Chondrocyte (in vitro differentiated cells): ENCODE data around the gene REEP1. TPM values are rescaled to one million over a fixed set of nuclear protein-coding genes. Genes with fewer than 3 reads are reported as not detected.

Source experiments
- DNase-seq: peaks from one replicate; pipeline ENCODE4 v3.0.0; 2021; ENCODE audit warnings: mixed read lengths, low spot score
- H3K27ac Mint-ChIP-seq: one replicate; pipeline ENCODE4 v1.8.0; 2021; ENCODE audit warnings: mild to moderate bottlenecking, moderate library complexity, mixed read lengths; ENCODE audit not compliant: unreplicated experiment
- H3K27me3 Mint-ChIP-seq: 2 replicates; pipeline ENCODE4 v1.8.0; 2021; ENCODE audit warnings: low read depth, mixed read lengths
- H3K36me3 Mint-ChIP-seq: 2 replicates; pipeline ENCODE4 v1.8.0; 2021; ENCODE audit warnings: low read depth, mixed read lengths
- H3K4me1 Mint-ChIP-seq: 2 replicates; pipeline ENCODE4 v1.8.0; 2021; ENCODE audit warnings: low read depth, mild to moderate bottlenecking, mixed read lengths
- H3K4me3 Mint-ChIP-seq: one replicate; pipeline ENCODE4 v1.8.0; 2021; ENCODE audit warnings: mild to moderate bottlenecking, moderate library complexity, mixed read lengths; ENCODE audit not compliant: unreplicated experiment
- H3K9me3 Mint-ChIP-seq: 2 replicates; pipeline ENCODE4 v1.8.0; 2021; ENCODE audit warnings: low read depth, mixed read lengths
- CTCF ChIP-seq: fragments of 200-600 bp; sonication (generic); IDR thresholded peaks from 2 replicates; pipeline ENCODE4 v1.5.0; 2021; ENCODE audit warnings: antibody characterized with exemption, mild to moderate bottlenecking, moderate library complexity
- total RNA-seq: library from RNA; stranded (reverse); gene quantifications from 3 replicates; pipeline ENCODE4 v1.2.1, GENCODE V29; 2021

REEP1 gene
- total RNA-seq, 1 donor from 2014 or later = 2.4 TPM

DNA sequence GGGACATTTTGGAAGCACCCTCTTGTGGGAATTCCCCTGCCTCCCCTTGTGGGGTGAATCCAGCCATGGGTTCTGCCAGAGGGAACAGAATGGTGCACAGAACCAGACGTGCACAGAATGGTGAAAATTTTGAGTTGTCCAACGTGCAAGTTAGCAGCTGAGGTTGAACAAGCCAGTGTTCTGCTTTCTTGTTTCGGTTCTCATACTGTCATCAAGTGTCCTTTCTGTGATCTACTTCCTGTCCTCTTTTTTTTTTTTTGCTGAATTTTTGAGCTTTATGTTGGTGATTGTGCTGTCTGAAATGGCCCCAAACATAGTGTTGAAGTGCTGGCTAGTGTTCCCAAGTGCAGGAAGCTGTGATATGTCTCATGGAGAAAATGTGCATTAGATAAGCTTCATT is 21.5 kb upstream of the REEP1 start:
- H3K4me1 Mint-ChIP-seq = no peaks in the 10 kb centered on the region
- DNase-seq = no peak
- peaks cover 24% of the 10 kb centered on the region for H3K27me3 Mint-ChIP-seq
- no peaks in the 10 kb centered on the region for H3K9me3 Mint-ChIP-seq
- no peaks in the 10 kb centered on the region for H3K36me3 Mint-ChIP-seq
- no peak for TF ChIP-seq CTCF
- H3K27ac Mint-ChIP-seq = no peak overlapping the region
- no peak overlapping the region for H3K4me3 Mint-ChIP-seq

- Mint-ChIP-seq H3K27ac (no peak overlapping the region), H3K4me3 (no peak overlapping the region), H3K4me1 (no peaks in the 10 kb centered on the region), H3K36me3 (no peaks in the 10 kb centered on the region), H3K27me3 (peaks cover 30% of the 10 kb centered on the region), H3K9me3 (no peaks in the 10 kb centered on the region)
- no peak for DNase-seq
- no peak for TF ChIP-seq CTCF
Observed at GRCh38 chr2:86357392-86357963, 20.1 kb upstream of the REEP1 start.

- Mint-ChIP-seq H3K4me3 (no peak overlapping the region), H3K4me1 (no peaks in the 10 kb centered on the region)
Observed at GRCh38 chr2:86352727-86353221, 15.3 kb upstream of the REEP1 start.

GRCh38 chr2:86352137-86352726 is 14.8 kb upstream of the REEP1 start:
- H3K4me1 Mint-ChIP-seq = no peaks in the 10 kb centered on the region
- H3K27me3 Mint-ChIP-seq = peaks cover 32% of the 10 kb centered on the region
- peaks cover 2% of the 10 kb centered on the region for H3K9me3 Mint-ChIP-seq
- DNase-seq = no peak
- no peak overlapping the region for H3K4me3 Mint-ChIP-seq
- no peak overlapping the region for H3K27ac Mint-ChIP-seq
- H3K36me3 Mint-ChIP-seq = no peaks in the 10 kb centered on the region
- TF ChIP-seq CTCF = no peak

More at GRCh38 chr2:86352727-86353221, 15.3 kb upstream of the REEP1 start:
- Mint-ChIP-seq H3K27ac (no peak overlapping the region), H3K36me3 (no peaks in the 10 kb centered on the region), H3K27me3 (peaks cover 31% of the 10 kb centered on the region), H3K9me3 (peaks cover 2% of the 10 kb centered on the region)
- TF ChIP-seq CTCF = no peak
- no peak for DNase-seq

DNA sequence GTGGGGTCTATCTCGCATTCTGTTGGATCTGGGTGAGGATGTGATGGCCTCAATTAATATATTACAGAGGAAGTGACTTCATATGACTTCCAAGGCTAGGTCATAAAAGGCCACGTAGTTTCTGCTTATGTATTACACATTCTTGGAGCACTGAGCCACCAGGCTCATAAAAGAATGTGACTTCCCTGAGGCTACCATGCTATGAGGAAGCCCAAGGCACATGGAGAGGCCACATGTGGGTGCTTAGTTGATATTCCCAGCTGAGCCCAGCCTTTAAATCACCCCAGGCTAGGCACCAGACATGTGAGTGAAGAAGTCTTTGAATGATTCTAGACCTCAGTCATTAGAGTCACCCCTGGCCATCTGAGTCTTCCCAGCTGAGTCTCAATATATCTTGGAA is 13.3 kb upstream of the REEP1 start:
- Mint-ChIP-seq H3K27me3 (peaks cover 38% of the 10 kb centered on the region), H3K36me3 (no peaks in the 10 kb centered on the region), H3K9me3 (peaks cover 2% of the 10 kb centered on the region), H3K4me1 (no peaks in the 10 kb centered on the region), H3K27ac (no peak overlapping the region), H3K4me3 (no peak overlapping the region)
- no peak for DNase-seq
- TF ChIP-seq CTCF = no peak
